Measurements from ENCODE around the gene DPP7. TPM values are rescaled to one million over a fixed set of nuclear protein-coding genes. Genes with fewer than 3 reads are reported as not detected.

Gene DPP7
- total and polyA plus RNA-seq, 8 donors, result 87.3 to 526 (median 104) TPM

GRCh38 chr9:137150617-137151457 lies 36.3 kb upstream of the DPP7 start:
- TF ChIP-seq, protein P1, sequence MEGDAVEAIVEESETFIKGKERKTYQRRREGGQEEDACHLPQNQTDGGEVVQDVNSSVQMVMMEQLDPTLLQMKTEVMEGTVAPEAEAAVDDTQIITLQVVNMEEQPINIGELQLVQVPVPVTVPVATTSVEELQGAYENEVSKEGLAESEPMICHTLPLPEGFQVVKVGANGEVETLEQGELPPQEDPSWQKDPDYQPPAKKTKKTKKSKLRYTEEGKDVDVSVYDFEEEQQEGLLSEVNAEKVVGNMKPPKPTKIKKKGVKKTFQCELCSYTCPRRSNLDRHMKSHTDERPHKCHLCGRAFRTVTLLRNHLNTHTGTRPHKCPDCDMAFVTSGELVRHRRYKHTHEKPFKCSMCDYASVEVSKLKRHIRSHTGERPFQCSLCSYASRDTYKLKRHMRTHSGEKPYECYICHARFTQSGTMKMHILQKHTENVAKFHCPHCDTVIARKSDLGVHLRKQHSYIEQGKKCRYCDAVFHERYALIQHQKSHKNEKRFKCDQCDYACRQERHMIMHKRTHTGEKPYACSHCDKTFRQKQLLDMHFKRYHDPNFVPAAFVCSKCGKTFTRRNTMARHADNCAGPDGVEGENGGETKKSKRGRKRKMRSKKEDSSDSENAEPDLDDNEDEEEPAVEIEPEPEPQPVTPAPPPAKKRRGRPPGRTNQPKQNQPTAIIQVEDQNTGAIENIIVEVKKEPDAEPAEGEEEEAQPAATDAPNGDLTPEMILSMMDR (IDR thresholded peaks at IDR 0.05), result no peak
- Histone ChIP-seq H3K27ac (no peak overlapping the region), H3K27me3 (no peaks in the 10 kb centered on the region), H3K4me3 (no peak overlapping the region), H3K9me3 (no peaks in the 10 kb centered on the region), H3K4me1 (no peaks in the 10 kb centered on the region), H3K36me3 (no peaks in the 10 kb centered on the region)
- intact Hi-C loops (cut with DNase I), result no loop called here
- FAIRE-seq (no peak), DNase-seq (peak; percentile 41 to 79 (median 74)), ATAC-seq (peak; percentile 51 to 80 (median 76))
- WGBS, 2 donors, result 14 to 25% methylated on average over 34 of the region's 34 CpGs

DNA sequence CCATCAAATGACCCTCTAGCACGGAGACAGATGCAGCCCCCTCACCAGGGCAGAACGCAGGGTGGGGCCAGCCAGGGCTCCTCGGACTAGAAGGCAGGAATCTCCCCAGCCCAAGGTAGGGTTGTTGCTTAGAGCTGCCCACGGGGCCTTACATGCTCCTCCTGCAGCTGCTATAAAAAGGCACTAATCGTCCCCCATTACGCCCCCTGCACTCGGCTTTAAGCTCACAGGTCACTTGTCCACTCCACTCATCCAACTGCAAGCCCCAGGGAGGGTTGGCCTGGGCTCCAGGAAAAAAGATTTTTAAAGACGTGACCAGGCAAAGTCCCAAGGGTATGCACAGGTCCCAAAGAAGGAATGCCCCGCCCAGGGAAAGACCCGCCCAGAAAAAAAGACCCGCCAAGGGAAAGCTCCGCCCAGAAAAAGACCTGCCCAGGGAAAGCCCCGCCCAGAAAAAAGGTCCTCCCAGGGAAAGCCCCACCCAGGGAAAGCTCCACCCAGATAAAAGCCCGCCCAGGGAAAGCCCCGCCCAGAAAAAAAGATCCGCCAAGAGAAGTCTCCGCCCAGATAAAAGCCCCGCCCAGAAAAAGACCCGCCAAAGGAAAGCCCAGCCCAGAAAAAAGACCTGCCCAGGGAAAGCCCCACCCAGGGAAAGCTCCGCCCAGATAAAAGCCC lies 35.5 kb upstream of the DPP7 start:
- FAIRE-seq (no peak), ATAC-seq (peak in 3 of 4 donors; percentile 40 to 59 (median 55)), DNase-seq (peak in 1 of 6 donors; percentile 46)
- WGBS, 2 donors, result 38 to 57% methylated on average over 20 of the region's 20 CpGs
- intact Hi-C loops (cut with DNase I), result no loop called here
- no peak overlapping the region for H3K27ac ChIP-seq
- no peaks in the 10 kb centered on the region for H3K27me3 ChIP-seq
- H3K36me3 ChIP-seq, result no peaks in the 10 kb centered on the region
- TF ChIP-seq, protein P1 (IDR thresholded peaks at IDR 0.05), result no peak
- H3K4me1 ChIP-seq, result no peaks in the 10 kb centered on the region
- no peak overlapping the region for H3K4me3 ChIP-seq
- H3K9me3 ChIP-seq, result no peaks in the 10 kb centered on the region

DNA sequence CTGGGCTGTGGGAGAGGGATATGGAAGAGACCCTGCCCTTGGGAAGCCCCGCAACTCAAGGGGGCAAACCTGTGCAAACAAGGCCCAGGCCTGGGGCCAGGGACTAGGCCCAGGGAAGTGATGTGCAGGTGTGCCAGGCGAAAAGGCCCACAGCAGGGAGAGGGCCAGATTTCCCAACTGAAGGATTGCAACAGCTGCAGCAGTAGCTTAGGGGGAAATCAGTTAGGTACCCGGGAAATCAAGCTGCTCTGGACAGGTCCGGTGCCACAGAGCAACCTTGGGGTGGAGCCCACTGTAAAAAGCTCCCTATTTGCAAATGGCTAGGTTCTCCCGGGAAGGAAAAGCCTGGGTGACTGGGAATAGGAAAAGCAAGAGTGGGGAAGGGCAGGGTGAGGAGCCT lies 34.8 kb upstream of the DPP7 start:
- Histone ChIP-seq H3K4me3 (no peak overlapping the region), H3K36me3 (no peaks in the 10 kb centered on the region), H3K4me1 (no peaks in the 10 kb centered on the region), H3K27ac (no peak overlapping the region), H3K27me3 (no peaks in the 10 kb centered on the region), H3K9me3 (no peaks in the 10 kb centered on the region)
- ATAC-seq (no peak), DNase-seq (peak in 1 of 6 donors; percentile 51), FAIRE-seq (no peak)
- WGBS, 2 donors, result 59 to 71% methylated on average over 5 of the region's 5 CpGs
- intact Hi-C loops (cut with DNase I), result no loop called here
- TF ChIP-seq, protein P1 (IDR thresholded peaks at IDR 0.05), result no peak

GRCh38 chr9:137148661-137149060 lies 34.1 kb upstream of the DPP7 start:
- no peak overlapping the region for H3K27ac ChIP-seq
- no peaks in the 10 kb centered on the region for H3K4me1 ChIP-seq
- WGBS, 2 donors, result 83 to 89% methylated on average over 18 to 19 of the region's 19 CpGs
- ATAC-seq (no peak), FAIRE-seq (no peak), DNase-seq (peak in 1 of 6 donors; percentile 60)
- intact Hi-C loops (cut with DNase I), result no loop called here
- H3K9me3 ChIP-seq, result no peaks in the 10 kb centered on the region
- no peaks in the 10 kb centered on the region for H3K36me3 ChIP-seq
- H3K4me3 ChIP-seq, result no peak overlapping the region
- TF ChIP-seq, protein P1 (IDR thresholded peaks at IDR 0.05), result no peak
- H3K27me3 ChIP-seq, result no peaks in the 10 kb centered on the region

Data from pancreas (tissue), 10 donors.